A549 (cell line): ENCODE results near the gene ADPRHL1. TPM values are rescaled to one million over a fixed set of nuclear protein-coding genes. Genes with fewer than 3 reads are reported as not detected.
A peak's percentile ranks its signal among the peaks of the same experiment; 100 is the strongest.

Source experiments
- ATAC-seq, 2 experiments: fragments of 200-7000 bp in 1 of 2; fragments of >200 bp in 1 of 2; cut with Nextera tagmentation in 1 of 2; cut with Tn5 transposase in 1 of 2; 3 replicates each; pipeline versions ENCODE4 v1.8.0 to v1.9.1; 2018 to 2020; ENCODE audit warnings: mild to moderate bottlenecking in 1 of 2, moderate library complexity in 1 of 2
- CTCF ChIA-PET: fragments of 300-600 bp; sonication (Branson Sonifier 250); formaldehyde crosslinking; extraction: SDS; loops from one replicate; lab custom pipeline; 2021; ENCODE audit warnings: antibody characterized with exemption, inconsistent platforms; lab: Yijun Ruan, JAX
- POLR2A ChIA-PET: fragments of 350-600 bp; formaldehyde crosslinking; extraction: SDS; loops from one replicate; lab custom pipeline; 2021; ENCODE audit warnings: antibody characterized with exemption, inconsistent platforms; lab: Yijun Ruan, JAX
- DNase-seq, 2 experiments: peaks; one replicate each; pipeline versions ENCODE4 v3.0.0 to v3.0.0-alpha.2; 2011 to 2016; ENCODE audit warnings: low read depth in 1 of 2, low spot score in 1 of 2
- FAIRE-seq: peaks from 2 replicates; lab custom pipeline; 2011; peaks lifted over from hg19 to GRCh38; lab: Jason Lieb, UNC
- H3K27ac ChIP-seq, 2 experiments: fragments of >200 bp; sonication (Bioruptor Twin); formaldehyde crosslinking; 3 replicates each; pipeline ENCODE4 v1.5.1; 2016 to 2017
- H3K4me1 ChIP-seq: fragments of >200 bp; sonication (Bioruptor Twin); formaldehyde crosslinking; 3 replicates; pipeline ENCODE4 v1.6.1; 2016
- H3K4me2 ChIP-seq: fragments of >200 bp; sonication (Bioruptor Twin); formaldehyde crosslinking; 3 replicates; pipeline ENCODE4 v1.6.1; 2016
- H3K4me3 ChIP-seq: fragments of >200 bp; sonication (Bioruptor Twin); formaldehyde crosslinking; 3 replicates; pipeline ENCODE4 v1.5.1; 2016
- H3K9me3 ChIP-seq: fragments of >200 bp; sonication (Bioruptor Twin); formaldehyde crosslinking; 3 replicates; pipeline ENCODE4 v1.6.1; 2016
- BHLHE40 ChIP-seq: IDR thresholded peaks from 2 replicates; pipeline ENCODE4 v1.6.1; 2012; ENCODE audit warnings: low read depth, low read length, inconsistent platforms
- CBX8 ChIP-seq: fragments of 200-600 bp; sonication (generic); IDR thresholded peaks from 2 replicates; pipeline ENCODE4 v1.6.1; 2016
- EHF ChIP-seq: fragments of 250-450 bp; sonication (Bioruptor Pico); IDR thresholded peaks from 2 replicates; pipeline ENCODE4 v1.5.0; 2020; ENCODE audit warnings: mild to moderate bottlenecking
- ESRRA ChIP-seq: fragments of 150-350 bp; IDR thresholded peaks from 2 replicates; pipeline ENCODE4 v1.6.1; 2014; ENCODE audit warnings: mild to moderate bottlenecking, low read length, borderline replicate concordance
- FOSB ChIP-seq: fragments of 250-450 bp; sonication (Bioruptor Pico); IDR thresholded peaks from 2 replicates; pipeline ENCODE4 v1.5.0; 2020; ENCODE audit warnings: mild to moderate bottlenecking, moderate library complexity
- JUN ChIP-seq, 2 experiments: fragments of >200 bp; sonication (Bioruptor Twin); formaldehyde crosslinking; IDR thresholded peaks; 2 replicates in 1 of 2; 3 replicates in 1 of 2; pipeline ENCODE4 v1.6.1; 2016 to 2017
- KDM1A ChIP-seq: fragments of 200-600 bp; sonication (generic); IDR thresholded peaks from 2 replicates; pipeline ENCODE4 v1.6.1; 2016; ENCODE audit warnings: low read depth, mild to moderate bottlenecking
- MAFK ChIP-seq: fragments of 450-650 bp; IDR thresholded peaks from 2 replicates; pipeline ENCODE4 v1.6.1; 2014; ENCODE audit not compliant: partially characterized antibody
- MAZ ChIP-seq: fragments of 150-350 bp; IDR thresholded peaks from 2 replicates; pipeline ENCODE4 v1.6.1; 2014; ENCODE audit warnings: antibody characterized with exemption, low read depth, low read length, borderline replicate concordance
- MYC ChIP-seq: IDR thresholded peaks from 2 replicates; pipeline ENCODE4 v1.6.1; 2012; ENCODE audit warnings: mild to moderate bottlenecking, inconsistent platforms, low read length, improper control_type of control experiment, borderline replicate concordance
- NFE2L2 ChIP-seq: fragments of 150-350 bp; conservative IDR thresholded peaks from 2 replicates; pipeline ENCODE4 v1.6.1; 2014; ENCODE audit warnings: low read length
- PHF8 ChIP-seq: fragments of 200-600 bp; sonication (generic); IDR thresholded peaks from 2 replicates; pipeline ENCODE4 v1.6.1; 2016; ENCODE audit warnings: low read depth, mild to moderate bottlenecking, antibody characterized with exemption, moderate library complexity, borderline replicate concordance
- POLR2A ChIP-seq: IDR thresholded peaks from 2 replicates; pipeline ENCODE4 v1.6.1; 2012; ENCODE audit warnings: mild to moderate bottlenecking, low read length
- RAD21 ChIP-seq, 2 experiments: fragments of >200 bp in 1 of 2; sonication (Bioruptor Twin) in 1 of 2; formaldehyde crosslinking in 1 of 2; IDR thresholded peaks in 1 of 2; conservative IDR thresholded peaks in 1 of 2; 2 replicates in 1 of 2; 3 replicates in 1 of 2; pipeline ENCODE4 v1.6.1; 2012 to 2018; ENCODE audit warnings: inconsistent platforms in 1 of 2
- RARB ChIP-seq: fragments of 250-450 bp; sonication (Bioruptor Pico); IDR thresholded peaks from 2 replicates; pipeline ENCODE4 v1.8.0; 2021; ENCODE audit warnings: mild to moderate bottlenecking, moderate library complexity
- RCOR1 ChIP-seq: fragments of 150-350 bp; IDR thresholded peaks from 2 replicates; pipeline ENCODE4 v1.6.1; 2014; ENCODE audit warnings: antibody characterized with exemption, low read length, low read depth
- SMC3 ChIP-seq: fragments of >200 bp; sonication (Bioruptor Twin); formaldehyde crosslinking; IDR thresholded peaks from 3 replicates; pipeline ENCODE4 v1.6.1; 2018; ENCODE audit warnings: inconsistent platforms
- TFCP2L1 ChIP-seq: fragments of 250-450 bp; sonication (Bioruptor Pico); IDR thresholded peaks from 2 replicates; pipeline ENCODE4 v1.5.0; 2021; ENCODE audit warnings: mild to moderate bottlenecking
- ZFP36 ChIP-seq: fragments of 450-650 bp; IDR thresholded peaks from 2 replicates; pipeline ENCODE4 v1.6.1; 2014; ENCODE audit warnings: borderline replicate concordance; ENCODE audit not compliant: partially characterized antibody
- WGBS: methylation state at CpG from one replicate; pipeline ENCODE4 v1.1.6; 2017; ENCODE audit errors: missing lambda C conversion rate; 5-methylcytosine and 5-hydroxymethylcytosine counted together
- polyA plus RNA-seq, 4 experiments: library from polyadenylated mRNA; depleted of rRNA in 3 of 4; stranded (reverse); fragments of >200 nt; fragmentation: RNase III in 1 of 4; extraction: RNeasy Plus Mini Kit Qiagen cat#74134 plus additional on column Dnase treatment in 1 of 4; gene quantifications; 2 replicates in 3 of 4; 3 replicates in 1 of 4; pipeline ENCODE4 v1.2.3, GENCODE V29; 2011 to 2017
- TF ChIP-seq, protein P1 (sequence below): fragments of 450-650 bp; IDR thresholded peaks from 2 replicates; pipeline ENCODE4 v1.6.1; 2014; ENCODE audit warnings: antibody characterized with exemption
- TF ChIP-seq, protein P2 (sequence below): IDR thresholded peaks from 2 replicates; pipeline ENCODE4 v1.6.1; 2012; ENCODE audit warnings: low read depth, borderline replicate concordance
- TF ChIP-seq, protein P3 (sequence below): fragments of >200 bp; sonication (Bioruptor Twin); formaldehyde crosslinking; IDR thresholded peaks from 3 replicates; pipeline ENCODE4 v1.5.1; 2016
- TF ChIP-seq, protein P4 (sequence below): fragments of >200 bp; sonication (Bioruptor Twin); formaldehyde crosslinking; IDR thresholded peaks from 2 replicates; pipeline ENCODE4 v1.6.1; 2016

Gene ADPRHL1
- polyA plus RNA-seq, 2 of the 4 experiments (the other 2 are of a cell fraction) = 11.0 to 11.4 TPM

DNA sequence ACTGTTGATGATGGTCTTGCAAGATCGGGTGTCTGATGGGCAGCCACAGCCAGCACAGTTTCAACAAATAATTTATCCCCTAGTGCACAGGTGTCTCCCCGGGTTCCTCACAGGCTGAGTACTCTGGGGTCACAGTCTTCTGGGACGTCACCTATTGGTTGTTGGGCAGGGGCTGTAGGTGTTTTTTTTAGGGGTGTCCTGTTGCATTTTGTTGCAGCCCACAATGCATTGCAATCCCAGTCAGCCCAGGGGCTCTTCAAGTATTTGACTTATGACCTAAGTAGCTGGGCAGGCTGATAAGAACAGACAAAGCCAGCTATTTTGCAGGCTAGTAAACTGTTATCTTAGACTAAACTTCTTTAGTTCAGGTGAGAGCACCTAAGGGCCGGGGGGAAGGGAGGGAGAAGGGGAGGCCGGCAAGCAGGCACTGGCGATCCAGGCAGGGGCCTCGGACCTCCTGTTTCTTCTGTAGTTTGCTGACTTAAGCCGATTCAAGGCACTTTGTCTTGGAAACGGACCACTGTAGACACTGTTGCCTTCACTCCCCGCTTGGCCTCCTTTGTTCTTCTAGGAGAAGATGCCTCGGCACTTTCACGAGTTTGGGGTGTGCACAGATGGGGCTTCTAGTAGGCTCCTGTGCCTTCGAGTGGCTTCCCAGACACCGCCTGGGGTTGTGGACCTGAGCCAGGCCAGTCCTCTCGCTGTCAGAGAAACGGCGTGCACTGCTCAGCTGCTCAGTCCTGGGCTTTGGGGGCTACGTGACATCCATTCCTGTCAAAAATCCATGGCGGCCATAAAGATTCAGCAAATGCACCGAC is 55.5 kb downstream of the ADPRHL1 start (continued):
- TF ChIP-seq, protein P1, sequence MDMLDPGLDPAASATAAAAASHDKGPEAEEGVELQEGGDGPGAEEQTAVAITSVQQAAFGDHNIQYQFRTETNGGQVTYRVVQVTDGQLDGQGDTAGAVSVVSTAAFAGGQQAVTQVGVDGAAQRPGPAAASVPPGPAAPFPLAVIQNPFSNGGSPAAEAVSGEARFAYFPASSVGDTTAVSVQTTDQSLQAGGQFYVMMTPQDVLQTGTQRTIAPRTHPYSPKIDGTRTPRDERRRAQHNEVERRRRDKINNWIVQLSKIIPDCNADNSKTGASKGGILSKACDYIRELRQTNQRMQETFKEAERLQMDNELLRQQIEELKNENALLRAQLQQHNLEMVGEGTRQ = no peak
- no peak for TF ChIP-seq RCOR1

DNA sequence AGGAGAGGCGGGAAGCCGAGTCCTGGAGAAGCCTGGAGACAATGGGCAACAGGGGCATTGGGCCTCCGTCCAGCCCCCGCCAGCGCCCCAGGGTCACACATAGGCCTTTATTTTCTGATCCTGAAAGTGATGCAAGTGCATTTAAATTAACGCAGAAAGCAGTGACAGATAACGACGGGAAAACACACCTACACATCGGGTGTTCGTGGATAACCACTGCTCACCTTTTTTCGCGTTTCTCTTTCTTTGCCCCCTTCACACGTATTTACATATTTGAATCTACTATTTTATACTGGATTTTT is 59.0 kb downstream of the ADPRHL1 start:
- CTCF ChIA-PET = interaction anchor here (0.6 to 2.9 kb wide), 15 partner anchors 9 to 451 kb away, joined by 3 to 18 read pairs (median 3); no protein-coding TSS in a partner anchor
- DNase-seq = no peak

DNA sequence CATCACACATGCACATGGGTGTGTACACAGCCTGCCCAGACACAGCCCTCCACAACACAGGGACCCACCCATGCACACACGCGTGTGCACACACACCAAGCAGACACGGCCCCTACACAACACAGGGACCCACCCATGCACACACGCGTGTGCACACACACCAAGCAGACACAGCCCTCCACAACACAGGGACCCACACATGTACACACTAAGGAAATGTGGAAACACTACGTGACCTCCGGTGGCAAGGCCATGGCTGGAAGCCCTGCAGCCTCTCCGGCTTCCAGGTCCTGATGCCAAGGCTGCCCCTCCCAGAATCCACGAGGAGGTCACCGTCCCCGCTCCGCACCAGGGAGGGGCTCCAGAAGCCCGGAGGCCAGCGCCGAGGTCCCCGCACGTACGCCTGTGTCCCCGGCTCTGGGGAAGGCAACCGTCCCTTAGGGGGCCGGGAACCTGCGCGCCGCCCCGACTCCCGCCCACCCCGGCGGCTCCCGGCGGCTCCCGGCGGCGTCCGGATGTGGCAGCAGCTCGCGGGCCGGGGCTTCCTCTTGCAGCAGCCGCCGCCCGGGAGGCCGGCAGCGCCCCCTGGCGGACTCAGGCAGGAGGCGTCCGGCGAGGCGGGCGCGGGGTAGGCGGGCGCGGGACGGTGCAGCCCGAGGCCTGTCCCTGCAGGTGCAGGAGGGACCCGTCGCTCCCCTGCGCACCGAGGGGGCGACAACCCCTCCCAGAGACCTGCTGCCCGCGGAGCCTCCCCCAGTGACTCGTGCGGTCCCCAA is 59.5 kb downstream of the ADPRHL1 start:
- no peaks in the 10 kb centered on the region for H3K9me3 ChIP-seq
- H3K27ac ChIP-seq = peak overlapping the region; percentile 91 to 96
- H3K4me2 ChIP-seq = peak overlapping the region; percentile 100
- CTCF ChIA-PET = interaction anchor here (0.6 to 2.9 kb wide), 25 partner anchors 9 to 456 kb away, joined by 3 to 18 read pairs (median 3); no protein-coding TSS in a partner anchor
- FAIRE-seq (no peak), DNase-seq (peak; percentile 58 to 68), ATAC-seq (peak; percentile 96 to 98)
- peak overlapping the region; percentile 86 for H3K4me3 ChIP-seq
- peaks cover 4% of the 10 kb centered on the region; the same call in 1 of the 3 replicates for H3K4me1 ChIP-seq
- WGBS = 0% methylated on average over 3 of the region's 63 CpGs
- POLR2A ChIA-PET = no interaction called here
- TF ChIP-seq EHF = no peak
- TF ChIP-seq MAZ = no peak
- no peak for TF ChIP-seq FOSB (CRISPR knock-in tag)
- TF ChIP-seq, protein P2, sequence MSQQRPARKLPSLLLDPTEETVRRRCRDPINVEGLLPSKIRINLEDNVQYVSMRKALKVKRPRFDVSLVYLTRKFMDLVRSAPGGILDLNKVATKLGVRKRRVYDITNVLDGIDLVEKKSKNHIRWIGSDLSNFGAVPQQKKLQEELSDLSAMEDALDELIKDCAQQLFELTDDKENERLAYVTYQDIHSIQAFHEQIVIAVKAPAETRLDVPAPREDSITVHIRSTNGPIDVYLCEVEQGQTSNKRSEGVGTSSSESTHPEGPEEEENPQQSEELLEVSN = no peak
- TF ChIP-seq MAFK = no peak
- TF ChIP-seq NFE2L2 = no peak
- TF ChIP-seq, protein P3, sequence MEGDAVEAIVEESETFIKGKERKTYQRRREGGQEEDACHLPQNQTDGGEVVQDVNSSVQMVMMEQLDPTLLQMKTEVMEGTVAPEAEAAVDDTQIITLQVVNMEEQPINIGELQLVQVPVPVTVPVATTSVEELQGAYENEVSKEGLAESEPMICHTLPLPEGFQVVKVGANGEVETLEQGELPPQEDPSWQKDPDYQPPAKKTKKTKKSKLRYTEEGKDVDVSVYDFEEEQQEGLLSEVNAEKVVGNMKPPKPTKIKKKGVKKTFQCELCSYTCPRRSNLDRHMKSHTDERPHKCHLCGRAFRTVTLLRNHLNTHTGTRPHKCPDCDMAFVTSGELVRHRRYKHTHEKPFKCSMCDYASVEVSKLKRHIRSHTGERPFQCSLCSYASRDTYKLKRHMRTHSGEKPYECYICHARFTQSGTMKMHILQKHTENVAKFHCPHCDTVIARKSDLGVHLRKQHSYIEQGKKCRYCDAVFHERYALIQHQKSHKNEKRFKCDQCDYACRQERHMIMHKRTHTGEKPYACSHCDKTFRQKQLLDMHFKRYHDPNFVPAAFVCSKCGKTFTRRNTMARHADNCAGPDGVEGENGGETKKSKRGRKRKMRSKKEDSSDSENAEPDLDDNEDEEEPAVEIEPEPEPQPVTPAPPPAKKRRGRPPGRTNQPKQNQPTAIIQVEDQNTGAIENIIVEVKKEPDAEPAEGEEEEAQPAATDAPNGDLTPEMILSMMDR = peak; percentile 84
- TF ChIP-seq ESRRA = no peak
- no peak for TF ChIP-seq RARB (CRISPR knock-in tag)
- TF ChIP-seq BHLHE40 = no peak
- TF ChIP-seq POLR2A = no peak; the same call in 1 of the 2 replicates
- peak; percentile 83 for TF ChIP-seq SMC3
- no peak for TF ChIP-seq MYC
- TF ChIP-seq, protein P4, sequence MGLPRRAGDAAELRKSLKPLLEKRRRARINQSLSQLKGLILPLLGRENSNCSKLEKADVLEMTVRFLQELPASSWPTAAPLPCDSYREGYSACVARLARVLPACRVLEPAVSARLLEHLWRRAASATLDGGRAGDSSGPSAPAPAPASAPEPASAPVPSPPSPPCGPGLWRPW = no peak
- TF ChIP-seq PHF8 = peak; percentile 15; the same call in 1 of the 2 replicates
- TF ChIP-seq ZFP36 = no peak
- TF ChIP-seq CBX8 = no peak
- TF ChIP-seq RAD21 (conservative IDR thresholded peaks at IDR 0.05 in 1 of 2, IDR thresholded peaks at IDR 0.05 in 1 of 2) = peak; percentile 51 to 80; a peak in 4 of 5 replicates
- no peak for TF ChIP-seq KDM1A
- peak in 1 of 2 experiments; percentile 23; a peak in 1 of 5 replicates for TF ChIP-seq JUN (IDR thresholded peaks at IDR 0.05)
- TF ChIP-seq, protein P1 = no peak
- TF ChIP-seq TFCP2L1 (CRISPR knock-in tag) = no peak

More for the DNA sequence above, 59.0 kb downstream of the ADPRHL1 start:
- peak overlapping the region; percentile 100 for H3K4me2 ChIP-seq
- 60% methylated on average over 12 of the region's 13 CpGs for WGBS
- H3K4me1 ChIP-seq = peaks cover 4% of the 10 kb centered on the region; the same call in 1 of the 3 replicates
- no peaks in the 10 kb centered on the region for H3K9me3 ChIP-seq
- FAIRE-seq (no peak), ATAC-seq (peak; percentile 40 to 51; a peak in 5 of 6 replicates)
- TF ChIP-seq, protein P3 = 0 out of 3 replicates have a peak, but pooled peaks have one; percentile 0
- no peak for TF ChIP-seq EHF
- POLR2A ChIA-PET = no interaction called here
- H3K27ac ChIP-seq = peak overlapping the region in 1 of 2 experiments; percentile 96; a peak in 3 of 6 replicates
- H3K4me3 ChIP-seq = no peak overlapping the region; the same call in 2 of the 3 replicates
